ENCODE measurements around the gene PLXNC1. TPM values are rescaled to one million over a fixed set of nuclear protein-coding genes. Genes with fewer than 3 reads are reported as not detected.
A peak's percentile ranks its signal among the peaks of the same experiment; 100 is the strongest.

The PLXNC1 gene
- total and polyA plus RNA-seq, 9 of the 15 experiments (the other 6 are each of a cell fraction or from before 2014, with no cell fraction given), result 0.08 to 0.87 (median 0.28) TPM

- Histone ChIP-seq H3K36me3 (ENCODE audit: control insufficient read depth, insufficient read depth, low read length) (no peaks in the 10 kb centered on the region), H3K9me3 (replicated peaks; ENCODE audit: control insufficient read depth, insufficient read depth, low read depth, low read length) (no peaks in the 10 kb centered on the region), H3K27me3 (ENCODE audit: control insufficient read depth in 2 of 2, insufficient read depth in 2 of 2, low read length in 2 of 2) (no peaks in the 10 kb centered on the region), H3K4me2 (ENCODE audit: insufficient read depth, low read length) (no peak overlapping the region), H3K4me3 (no peak overlapping the region), H3K9ac (ENCODE audit: insufficient read depth in 1 of 2, low read depth in 2 of 2, low read length in 2 of 2) (no peak overlapping the region), H4K20me1 (replicated peaks; ENCODE audit: control insufficient read depth, insufficient read depth, low read length) (no peaks in the 10 kb centered on the region; the same call in 1 of the 2 replicates), H3K9me1 (ENCODE audit: control insufficient read depth, insufficient read depth, low read length) (no peaks in the 10 kb centered on the region), H3K4me1 (replicated peaks in 1 of 2; ENCODE audit: control insufficient read depth in 2 of 2, insufficient read depth in 2 of 2, low read length in 2 of 2) (peaks cover 10 to 12% of the 10 kb centered on the region in 2 experiments; a peak in 3 of 5 replicates), H3K27ac (ENCODE audit: extremely low read depth, low read depth, low read length) (no peak overlapping the region), H2AFZ (ENCODE audit: low read depth, low read length) (no peak overlapping the region), H3K79me2 (ENCODE audit: control insufficient read depth, insufficient read depth, low read length) (no peaks in the 10 kb centered on the region)
- no peak for DNase-seq (ENCODE audit: extremely low read depth in 1 of 4, low spot score in 3 of 4)
- WGBS (ENCODE audit: insufficient coverage, low coverage, missing lambda C conversion rate), result 82% methylated on average over 10 of the region's 10 CpGs
- no TSS peak for BruUV-seq (replicated peaks)
- ATAC-seq, result no peak
- CTCF ChIA-PET (ENCODE audit: low intra/inter-chr PET ratio), result no interaction called here
- no peak for TF ChIP-seq ELF2 (CRISPR knock-in tag; IDR thresholded peaks at IDR 0.05)
- no peak for TF ChIP-seq NR2C1 (IDR thresholded peaks at IDR 0.05)
- no peak for TF ChIP-seq NR2C1 (tag; IDR thresholded peaks at IDR 0.05)
- POLR2A ChIA-PET, result interaction anchor here (0.6 kb wide), 1 partner anchor 597 kb away, joined by 3 read pairs; no protein-coding TSS in a partner anchor
- intact Hi-C loops (cut with micrococcal nuclease), result no loop called here
- FAIRE-seq, result no peak
- in situ Hi-C loops (cut with MboI), result no loop called here
Observed at GRCh38 chr12:94287245-94287628, 138.9 kb downstream of the PLXNC1 start.

GRCh38 chr12:94289461-94290312 is 141.3 kb downstream of the PLXNC1 start:
- Histone ChIP-seq H3K9ac (ENCODE audit: insufficient read depth in 1 of 2, low read depth in 2 of 2, low read length in 2 of 2) (no peak overlapping the region), H4K20me1 (replicated peaks; ENCODE audit: control insufficient read depth, insufficient read depth, low read length) (no peaks in the 10 kb centered on the region; the same call in 1 of the 2 replicates), H3K27ac (ENCODE audit: extremely low read depth, low read depth, low read length) (no peak overlapping the region), H3K4me3 (no peak overlapping the region), H3K27me3 (ENCODE audit: control insufficient read depth in 2 of 2, insufficient read depth in 2 of 2, low read length in 2 of 2) (no peaks in the 10 kb centered on the region), H3K9me3 (replicated peaks; ENCODE audit: control insufficient read depth, insufficient read depth, low read depth, low read length) (no peaks in the 10 kb centered on the region), H3K79me2 (ENCODE audit: control insufficient read depth, insufficient read depth, low read length) (no peaks in the 10 kb centered on the region), H3K9me1 (ENCODE audit: control insufficient read depth, insufficient read depth, low read length) (no peaks in the 10 kb centered on the region), H2AFZ (ENCODE audit: low read depth, low read length) (no peak overlapping the region), H3K4me2 (ENCODE audit: insufficient read depth, low read length) (no peak overlapping the region), H3K36me3 (ENCODE audit: control insufficient read depth, insufficient read depth, low read length) (no peaks in the 10 kb centered on the region), H3K4me1 (replicated peaks in 1 of 2; ENCODE audit: control insufficient read depth in 2 of 2, insufficient read depth in 2 of 2, low read length in 2 of 2) (peaks cover 9% of the 10 kb centered on the region in 2 experiments; a peak in 3 of 5 replicates)
- POLR2A ChIA-PET, result interaction anchor here (0.9 to 1.6 kb wide), 5 partner anchors 9 to 169 kb away, joined by 3 to 6 read pairs (median 4); no protein-coding TSS in a partner anchor
- FAIRE-seq (peak; percentile 15), DNase-seq (ENCODE audit: extremely low read depth in 1 of 4, low spot score in 3 of 4) (peak in 1 of 4 experiments; percentile 35), ATAC-seq (peak; percentile 11; the same call in 1 of the 3 replicates)
- CTCF ChIA-PET (ENCODE audit: low intra/inter-chr PET ratio), result no interaction called here
- BruUV-seq (replicated peaks), result no TSS peak
- in situ Hi-C loops (cut with MboI) (no loop called here), intact Hi-C loops (cut with micrococcal nuclease) (no loop called here)
- 48% methylated on average over 13 of the region's 13 CpGs for WGBS (ENCODE audit: insufficient coverage, low coverage, missing lambda C conversion rate)
- TF ChIP-seq MEF2A (IDR thresholded peaks at IDR 0.05; ENCODE audit: control insufficient read depth, low read depth, low read length) (no peak), FOXA1 (IDR thresholded peaks at IDR 0.05; ENCODE audit: borderline replicate concordance) (no peak), ARHGAP35 (IDR thresholded peaks at IDR 0.05; ENCODE audit: partially characterized antibody) (no peak), ZSCAN32 (CRISPR knock-in tag; IDR thresholded peaks at IDR 0.05) (no peak), ZEB2 (IDR thresholded peaks at IDR 0.05) (no peak), GABPB2 (CRISPR knock-in tag; conservative IDR thresholded peaks at IDR 0.05) (no peak), ZNF347 (CRISPR knock-in tag; IDR thresholded peaks at IDR 0.05; ENCODE audit: low read depth) (no peak)
- TF ChIP-seq, protein P1, sequence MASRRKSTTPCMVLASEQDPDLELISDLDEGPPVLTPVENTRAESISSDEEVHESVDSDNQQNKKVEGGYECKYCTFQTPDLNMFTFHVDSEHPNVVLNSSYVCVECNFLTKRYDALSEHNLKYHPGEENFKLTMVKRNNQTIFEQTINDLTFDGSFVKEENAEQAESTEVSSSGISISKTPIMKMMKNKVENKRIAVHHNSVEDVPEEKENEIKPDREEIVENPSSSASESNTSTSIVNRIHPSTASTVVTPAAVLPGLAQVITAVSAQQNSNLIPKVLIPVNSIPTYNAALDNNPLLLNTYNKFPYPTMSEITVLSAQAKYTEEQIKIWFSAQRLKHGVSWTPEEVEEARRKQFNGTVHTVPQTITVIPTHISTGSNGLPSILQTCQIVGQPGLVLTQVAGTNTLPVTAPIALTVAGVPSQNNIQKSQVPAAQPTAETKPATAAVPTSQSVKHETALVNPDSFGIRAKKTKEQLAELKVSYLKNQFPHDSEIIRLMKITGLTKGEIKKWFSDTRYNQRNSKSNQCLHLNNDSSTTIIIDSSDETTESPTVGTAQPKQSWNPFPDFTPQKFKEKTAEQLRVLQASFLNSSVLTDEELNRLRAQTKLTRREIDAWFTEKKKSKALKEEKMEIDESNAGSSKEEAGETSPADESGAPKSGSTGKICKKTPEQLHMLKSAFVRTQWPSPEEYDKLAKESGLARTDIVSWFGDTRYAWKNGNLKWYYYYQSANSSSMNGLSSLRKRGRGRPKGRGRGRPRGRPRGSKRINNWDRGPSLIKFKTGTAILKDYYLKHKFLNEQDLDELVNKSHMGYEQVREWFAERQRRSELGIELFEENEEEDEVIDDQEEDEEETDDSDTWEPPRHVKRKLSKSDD (conservative IDR thresholded peaks at IDR 0.05; ENCODE audit: low read length), result no peak
- TF ChIP-seq, protein P2, sequence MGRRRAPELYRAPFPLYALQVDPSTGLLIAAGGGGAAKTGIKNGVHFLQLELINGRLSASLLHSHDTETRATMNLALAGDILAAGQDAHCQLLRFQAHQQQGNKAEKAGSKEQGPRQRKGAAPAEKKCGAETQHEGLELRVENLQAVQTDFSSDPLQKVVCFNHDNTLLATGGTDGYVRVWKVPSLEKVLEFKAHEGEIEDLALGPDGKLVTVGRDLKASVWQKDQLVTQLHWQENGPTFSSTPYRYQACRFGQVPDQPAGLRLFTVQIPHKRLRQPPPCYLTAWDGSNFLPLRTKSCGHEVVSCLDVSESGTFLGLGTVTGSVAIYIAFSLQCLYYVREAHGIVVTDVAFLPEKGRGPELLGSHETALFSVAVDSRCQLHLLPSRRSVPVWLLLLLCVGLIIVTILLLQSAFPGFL (CRISPR knock-in tag; IDR thresholded peaks at IDR 0.05), result no peak

Measured in K562 (cell line).